ENCODE data around the gene ZBTB46.

DNA sequence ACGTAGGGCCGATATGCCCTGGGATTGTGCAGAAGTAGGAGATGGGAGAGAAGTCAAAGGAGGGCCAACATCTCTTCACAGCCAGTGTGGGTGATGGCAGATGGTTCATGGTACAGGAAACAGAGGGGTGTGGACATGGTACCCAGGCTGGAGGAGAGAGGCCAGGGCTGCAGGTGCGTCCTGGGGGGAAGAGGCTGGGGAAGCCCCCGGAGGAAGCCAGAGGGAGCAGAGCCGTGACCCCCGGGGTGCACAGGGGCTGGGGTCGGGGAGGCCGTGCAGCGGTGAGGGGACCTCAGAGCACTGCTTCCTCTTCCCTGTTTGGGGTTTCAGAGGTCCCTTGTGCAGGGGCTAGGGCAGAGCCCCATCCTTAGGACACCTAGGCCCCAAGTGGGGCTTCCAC lies 11.2 kb upstream of the ZBTB46 start:
- TF ChIP-seq, protein P1, sequence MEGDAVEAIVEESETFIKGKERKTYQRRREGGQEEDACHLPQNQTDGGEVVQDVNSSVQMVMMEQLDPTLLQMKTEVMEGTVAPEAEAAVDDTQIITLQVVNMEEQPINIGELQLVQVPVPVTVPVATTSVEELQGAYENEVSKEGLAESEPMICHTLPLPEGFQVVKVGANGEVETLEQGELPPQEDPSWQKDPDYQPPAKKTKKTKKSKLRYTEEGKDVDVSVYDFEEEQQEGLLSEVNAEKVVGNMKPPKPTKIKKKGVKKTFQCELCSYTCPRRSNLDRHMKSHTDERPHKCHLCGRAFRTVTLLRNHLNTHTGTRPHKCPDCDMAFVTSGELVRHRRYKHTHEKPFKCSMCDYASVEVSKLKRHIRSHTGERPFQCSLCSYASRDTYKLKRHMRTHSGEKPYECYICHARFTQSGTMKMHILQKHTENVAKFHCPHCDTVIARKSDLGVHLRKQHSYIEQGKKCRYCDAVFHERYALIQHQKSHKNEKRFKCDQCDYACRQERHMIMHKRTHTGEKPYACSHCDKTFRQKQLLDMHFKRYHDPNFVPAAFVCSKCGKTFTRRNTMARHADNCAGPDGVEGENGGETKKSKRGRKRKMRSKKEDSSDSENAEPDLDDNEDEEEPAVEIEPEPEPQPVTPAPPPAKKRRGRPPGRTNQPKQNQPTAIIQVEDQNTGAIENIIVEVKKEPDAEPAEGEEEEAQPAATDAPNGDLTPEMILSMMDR (IDR thresholded peaks at IDR 0.05), result no peak
- TF ChIP-seq POLR2A (IDR thresholded peaks at IDR 0.05), result no peak

All from tibial nerve (tissue), 3 donors.